ENCODE measurements around the gene SLC29A4.

The SLC29A4 gene

GRCh38 chr7:5351507-5352265 lies 68.9 kb downstream of the SLC29A4 start:
- DNase-seq (ENCODE audit: low read depth, low spot score), result no peak

DNA sequence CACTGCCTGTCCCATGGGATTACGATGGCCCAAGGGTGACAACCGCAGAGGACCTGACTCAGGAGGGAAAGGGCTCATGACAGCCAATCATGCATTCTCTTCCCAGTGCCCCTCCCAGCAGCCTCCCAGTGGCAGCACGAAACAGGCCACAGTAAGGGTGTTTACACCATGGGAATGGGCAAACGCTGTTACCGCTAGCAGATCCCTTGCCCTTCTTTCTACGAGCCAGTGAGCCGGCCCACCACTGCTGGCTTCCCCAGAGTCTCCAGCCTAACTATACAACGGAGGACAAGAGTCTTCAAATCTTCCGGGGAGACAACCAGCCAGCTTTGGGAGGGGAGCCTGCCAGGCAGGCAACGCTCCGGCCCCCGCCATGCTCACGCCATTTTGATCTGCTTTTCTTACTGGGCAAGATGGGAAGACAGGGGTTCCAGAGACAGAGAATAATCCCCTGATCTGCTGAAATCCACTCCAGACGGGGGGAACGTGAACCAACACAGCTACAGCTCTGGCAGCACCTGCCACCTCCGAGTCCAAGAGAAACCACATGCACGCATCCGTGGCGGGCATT lies 69.8 kb downstream of the SLC29A4 start:
- DNase-seq (ENCODE audit: low read depth, low spot score), result no peak

GRCh38 chr7:5354460-5355232 lies 71.9 kb downstream of the SLC29A4 start:
- DNase-seq (ENCODE audit: low read depth, low spot score), result no peak
